ENCODE data around the gene CARNS1. TPM values are rescaled to one million over a fixed set of nuclear protein-coding genes. Genes with fewer than 3 reads are reported as not detected.

CARNS1 gene
- total and polyA plus RNA-seq, 2 of the 8 experiments (the other 6 are each of a cell fraction or from before 2014, with no cell fraction given): 0.82 to 1.1 TPM

DNA sequence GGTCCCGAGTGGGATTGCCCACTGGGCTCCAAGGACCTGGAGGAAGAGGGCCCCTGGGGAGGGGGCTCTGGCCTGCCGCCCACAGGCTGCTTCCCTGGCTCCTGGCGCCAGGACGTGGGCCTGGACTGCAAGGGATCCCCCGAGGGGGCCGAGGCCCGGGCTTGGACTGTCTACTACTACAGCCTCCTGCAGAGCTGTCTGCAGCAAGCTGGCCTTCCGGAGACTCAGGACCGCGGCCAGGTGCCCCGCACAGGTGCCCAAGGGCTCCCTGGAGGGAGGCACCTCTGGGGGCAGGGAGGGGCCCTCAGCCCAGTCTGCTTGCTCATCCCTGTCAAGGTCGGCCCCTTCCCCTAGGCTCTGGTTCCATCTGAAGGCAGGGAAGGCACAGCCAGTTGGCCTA lies 1.9 kb downstream of the CARNS1 start (continued):
- no peak for TF ChIP-seq EZH2 (IDR thresholded peaks at IDR 0.05; ENCODE audit: low read depth, low read length, severe bottlenecking)
